C4-2B (cell line): ENCODE measurements around the gene TMEM186.

Experiments used
- H3K27ac ChIP-seq: fragments of 450-650 bp; 2 replicates; pipeline ENCODE4 v1.5.1; 2017
- CTCF ChIP-seq: fragments of 450-650 bp; conservative IDR thresholded peaks from 2 replicates; pipeline ENCODE4 v1.5.1; 2017; ENCODE audit warnings: mild to moderate bottlenecking
- ZFX ChIP-seq: fragments of 450-650 bp; IDR thresholded peaks from 2 replicates; pipeline ENCODE4 v1.6.1; 2017

The TMEM186 gene

GRCh38 chr16:8831871-8832716, 34.7 kb upstream of the TMEM186 start:
- TF ChIP-seq ZFX: no peak
- no peak for TF ChIP-seq CTCF
- no peak overlapping the region for H3K27ac ChIP-seq

- H3K27ac ChIP-seq: no peak overlapping the region
Observed at GRCh38 chr16:8831450-8831849, 34.0 kb upstream of the TMEM186 start.

GRCh38 chr16:8828541-8829165, 31.2 kb upstream of the TMEM186 start:
- TF ChIP-seq ZFX: no peak
- TF ChIP-seq CTCF: no peak
- H3K27ac ChIP-seq: no peak overlapping the region

More at GRCh38 chr16:8831450-8831849, 34.0 kb upstream of the TMEM186 start:
- no peak for TF ChIP-seq ZFX

GRCh38 chr16:8826278-8826879, 28.9 kb upstream of the TMEM186 start:
- no peak overlapping the region for H3K27ac ChIP-seq
- no peak for TF ChIP-seq ZFX
- no peak for TF ChIP-seq CTCF

- H3K27ac ChIP-seq: no peak overlapping the region
- TF ChIP-seq ZFX (no peak), CTCF (no peak)
Observed at GRCh38 chr16:8822403-8822802, 25.0 kb upstream of the TMEM186 start.

- no peak overlapping the region for H3K27ac ChIP-seq
- TF ChIP-seq ZFX: no peak
- no peak for TF ChIP-seq CTCF
Observed at GRCh38 chr16:8819411-8820034, 22.1 kb upstream of the TMEM186 start.

- no peak for TF ChIP-seq ZFX
- no peak for TF ChIP-seq CTCF
- no peak overlapping the region for H3K27ac ChIP-seq
Observed at GRCh38 chr16:8818504-8819270, 21.2 kb upstream of the TMEM186 start.
